Cardiac muscle cell (in vitro differentiated cells and primary cell): Measurements from ENCODE around the gene MUC6. TPM values are rescaled to one million over a fixed set of nuclear protein-coding genes. Genes with fewer than 3 reads are reported as not detected.
"Not testable (repeated sequence)": the region's sequence is repeated elsewhere in the genome, so short reads cannot be mapped to it uniquely, and the experiment has no call there.

ENCODE experiments used
- DNase-seq, 2 donors: peaks; one replicate each; pipeline versions ENCODE4 v3.0.0 to v3.0.0-alpha.2; 2010 to 2017; ENCODE audit warnings: low read depth in 1 of 2, low spot score in 1 of 2
- H3K27ac ChIP-seq: fragments of 200-600 bp; sonication (generic); 2 replicates; pipeline ENCODE4 v1.5.1; 2016
- H3K27me3 ChIP-seq: fragments of 200-600 bp; sonication (generic); 2 replicates; pipeline ENCODE4 v1.6.0; 2016; ENCODE audit warnings: control low read depth
- H3K36me3 ChIP-seq: fragments of 200-600 bp; sonication (generic); 2 replicates; pipeline ENCODE4 v1.5.1; 2016; ENCODE audit warnings: control low read depth
- H3K4me1 ChIP-seq: fragments of 200-600 bp; sonication (generic); 2 replicates; pipeline ENCODE4 v1.8.1; 2017; ENCODE audit warnings: low read depth, mild to moderate bottlenecking, mixed run types
- H3K4me3 ChIP-seq: fragments of 200-600 bp; sonication (generic); 2 replicates; pipeline ENCODE4 v1.5.1; 2016; ENCODE audit warnings: mild to moderate bottlenecking
- H3K9me3 ChIP-seq: fragments of 200-600 bp; sonication (generic); 2 replicates; pipeline ENCODE4 v1.5.1; 2017; ENCODE audit warnings: low read depth, mild to moderate bottlenecking, control low read depth
- polyA plus RNA-seq: library from polyadenylated mRNA; unstranded; fragments of >200 nt; fragmentation: Nextera tagmentation; extraction: Ambion mirVana; gene quantifications from 2 replicates; pipeline ENCODE4 v1.2.1, GENCODE V29; 2016
- total RNA-seq: library from RNA; depleted of rRNA; stranded (reverse); fragments of >200 nt; gene quantifications from 2 replicates; pipeline ENCODE4 v1.2.3, GENCODE V29; 2016
- TF ChIP-seq, protein P1 (sequence below): IDR thresholded peaks from 2 replicates; pipeline ENCODE4 v1.5.1; 2012; ENCODE audit warnings: low read depth, mild to moderate bottlenecking, low read length

MUC6 gene
- total and polyA plus RNA-seq, 2 experiments from 2014 or later = not detected

DNA sequence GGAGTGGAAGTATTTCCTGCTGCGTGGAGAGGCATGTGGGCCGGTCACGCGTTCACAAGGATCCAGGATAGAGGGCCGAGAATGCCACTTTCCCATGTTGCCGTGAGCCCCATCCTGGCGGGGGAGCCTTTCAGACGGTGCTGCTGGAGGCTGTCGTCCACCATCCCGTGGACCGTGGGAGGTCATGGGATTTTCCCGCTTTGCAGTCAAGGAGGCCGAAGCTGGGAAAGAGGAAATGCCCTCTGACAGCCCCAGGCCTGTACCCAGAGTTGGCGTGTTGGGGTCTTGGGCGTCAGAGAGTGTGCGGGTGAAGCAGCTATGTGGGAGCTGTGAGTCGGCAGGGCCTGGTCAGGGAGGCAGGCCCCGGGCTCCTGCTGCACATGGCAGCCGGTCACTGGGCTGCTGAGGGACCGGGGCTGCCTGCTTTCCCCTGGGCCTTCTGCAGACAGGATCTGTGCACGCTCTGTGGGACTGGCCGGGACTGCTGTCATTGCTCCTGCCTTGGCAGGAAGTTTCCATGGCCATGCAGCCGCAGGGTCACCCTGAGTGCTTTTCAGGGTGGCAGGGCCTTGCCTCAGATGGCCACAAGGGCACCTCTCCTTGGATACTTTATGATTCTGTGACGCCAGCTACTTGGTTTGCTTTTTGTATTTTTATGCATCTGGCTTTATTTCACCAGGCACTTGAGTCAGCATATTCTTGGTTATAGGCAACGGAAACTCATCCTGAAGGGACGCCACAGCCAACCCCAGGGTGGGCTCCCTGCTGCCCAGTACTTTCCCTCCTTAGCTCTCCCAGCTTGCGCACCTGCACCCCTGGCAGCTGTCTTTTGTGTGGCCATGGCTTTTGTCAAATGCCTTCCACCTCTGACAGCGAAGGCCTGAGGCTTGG, 58.4 kb downstream of the MUC6 start:
- Histone ChIP-seq H3K4me3 (no peak overlapping the region), H3K4me1 (no peaks in the 10 kb centered on the region), H3K27ac (no peak overlapping the region), H3K9me3 (no peaks in the 10 kb centered on the region), H3K27me3 (no peaks in the 10 kb centered on the region), H3K36me3 (peaks cover 16% of the 10 kb centered on the region)
- TF ChIP-seq, protein P1, sequence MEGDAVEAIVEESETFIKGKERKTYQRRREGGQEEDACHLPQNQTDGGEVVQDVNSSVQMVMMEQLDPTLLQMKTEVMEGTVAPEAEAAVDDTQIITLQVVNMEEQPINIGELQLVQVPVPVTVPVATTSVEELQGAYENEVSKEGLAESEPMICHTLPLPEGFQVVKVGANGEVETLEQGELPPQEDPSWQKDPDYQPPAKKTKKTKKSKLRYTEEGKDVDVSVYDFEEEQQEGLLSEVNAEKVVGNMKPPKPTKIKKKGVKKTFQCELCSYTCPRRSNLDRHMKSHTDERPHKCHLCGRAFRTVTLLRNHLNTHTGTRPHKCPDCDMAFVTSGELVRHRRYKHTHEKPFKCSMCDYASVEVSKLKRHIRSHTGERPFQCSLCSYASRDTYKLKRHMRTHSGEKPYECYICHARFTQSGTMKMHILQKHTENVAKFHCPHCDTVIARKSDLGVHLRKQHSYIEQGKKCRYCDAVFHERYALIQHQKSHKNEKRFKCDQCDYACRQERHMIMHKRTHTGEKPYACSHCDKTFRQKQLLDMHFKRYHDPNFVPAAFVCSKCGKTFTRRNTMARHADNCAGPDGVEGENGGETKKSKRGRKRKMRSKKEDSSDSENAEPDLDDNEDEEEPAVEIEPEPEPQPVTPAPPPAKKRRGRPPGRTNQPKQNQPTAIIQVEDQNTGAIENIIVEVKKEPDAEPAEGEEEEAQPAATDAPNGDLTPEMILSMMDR = no peak
- DNase-seq = no peak

DNA sequence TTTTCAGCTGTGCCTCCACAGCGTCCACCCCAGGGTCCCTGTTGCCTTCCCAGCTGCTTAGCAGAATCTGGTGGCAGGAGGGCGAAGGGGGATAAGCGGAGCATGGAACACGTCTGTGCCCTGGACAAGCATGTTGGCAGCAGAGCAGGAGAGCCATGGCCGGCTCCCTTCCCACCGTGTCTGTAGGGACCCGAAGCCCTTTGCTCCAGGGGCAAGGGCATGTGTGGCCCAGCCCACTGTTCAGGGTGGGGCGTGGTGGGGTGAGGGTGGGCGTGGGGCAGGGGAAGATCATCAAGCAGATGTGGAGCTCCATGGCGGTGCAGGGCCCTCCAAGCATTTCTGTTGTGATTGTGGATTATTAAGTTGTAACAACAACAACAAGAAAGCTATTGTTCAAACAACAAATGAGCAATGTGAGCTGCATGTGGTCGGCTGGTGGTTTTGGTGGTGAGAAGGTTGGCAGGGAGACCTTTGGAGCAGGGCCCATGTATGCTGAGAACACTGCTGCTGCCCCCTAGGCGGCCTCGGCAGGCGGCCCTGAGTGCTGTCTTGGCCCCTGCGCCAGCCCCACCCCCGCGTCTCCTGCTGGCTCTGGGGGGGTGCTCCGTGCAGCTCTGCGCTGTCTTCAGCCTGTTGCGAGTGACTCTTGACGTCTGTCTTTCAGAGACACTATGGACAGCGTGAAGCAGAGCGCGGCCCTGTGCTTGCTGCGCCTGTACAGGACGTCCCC, 59.9 kb downstream of the MUC6 start:
- peak in 1 of 2 donors; percentile 70 for DNase-seq
- Histone ChIP-seq H3K9me3 (no peaks in the 10 kb centered on the region), H3K36me3 (peaks cover 15% of the 10 kb centered on the region), H3K27me3 (no peaks in the 10 kb centered on the region), H3K27ac (no peak overlapping the region), H3K4me3 (no peak overlapping the region), H3K4me1 (no peaks in the 10 kb centered on the region)
- TF ChIP-seq, protein P1 = peak; percentile 19

DNA sequence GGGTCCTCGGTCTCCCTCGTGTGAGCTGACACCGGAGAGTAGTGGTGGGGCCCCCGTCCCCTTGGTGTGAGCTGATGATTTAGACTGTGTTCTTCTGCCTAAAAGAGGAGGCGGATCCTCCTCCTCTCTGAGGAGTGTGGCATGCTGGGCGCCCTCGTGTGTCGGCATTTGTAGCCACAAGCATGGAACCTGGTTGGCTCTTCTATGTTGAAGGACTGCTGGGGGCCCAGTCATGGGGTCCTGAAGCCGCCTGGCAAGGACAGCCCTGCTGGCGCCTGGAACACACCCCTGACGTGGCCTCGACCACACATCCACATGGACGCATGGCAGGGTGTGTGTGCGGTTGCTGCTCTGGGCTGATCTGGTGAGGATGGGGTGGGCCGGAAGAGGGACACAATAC, 60.7 kb downstream of the MUC6 start:
- H3K27ac ChIP-seq = no peak overlapping the region
- no peaks in the 10 kb centered on the region for H3K27me3 ChIP-seq
- TF ChIP-seq, protein P1 = peak; percentile 46
- no peaks in the 10 kb centered on the region for H3K4me1 ChIP-seq
- no peaks in the 10 kb centered on the region for H3K9me3 ChIP-seq
- no peak overlapping the region for H3K4me3 ChIP-seq
- peak; percentile 54 to 67 for DNase-seq
- H3K36me3 ChIP-seq = peaks cover 11% of the 10 kb centered on the region

- H3K27me3 ChIP-seq, H3K4me3 ChIP-seq, DNase-seq, H3K27ac ChIP-seq, H3K4me1 ChIP-seq, H3K9me3 ChIP-seq: not testable (repeated sequence)
- H3K36me3 ChIP-seq = peaks cover 11% of the 10 kb centered on the region
Observed at GRCh38 chr11:975376-975775, 61.1 kb downstream of the MUC6 start.

- Histone ChIP-seq H3K4me3 (no peak overlapping the region), H3K36me3 (peaks cover 11% of the 10 kb centered on the region), H3K4me1 (no peaks in the 10 kb centered on the region), H3K27ac (no peak overlapping the region), H3K27me3 (no peaks in the 10 kb centered on the region), H3K9me3 (no peaks in the 10 kb centered on the region)
- TF ChIP-seq, protein P1 = no peak
- DNase-seq = no peak
Observed at GRCh38 chr11:973237-973636, 63.3 kb downstream of the MUC6 start.
